HG02938 (cell line): ENCODE data around the gene CREB5.
"Not testable (repeated sequence)": the region's sequence is repeated elsewhere in the genome, so short reads cannot be mapped to it uniquely, and the experiment has no call there.

ENCODE experiments used
- ATAC-seq: cut with Tn5 transposase; IDR thresholded peaks from one replicate; pipeline ENCODE4 v1.9.1; 2021; ENCODE audit warnings: mild to moderate bottlenecking, moderate library complexity; ENCODE audit not compliant: unreplicated experiment

The CREB5 gene

GRCh38 chr7:28539289-28539981, 127.1 kb downstream of the CREB5 start:
- ATAC-seq = peak; percentile 94

DNA sequence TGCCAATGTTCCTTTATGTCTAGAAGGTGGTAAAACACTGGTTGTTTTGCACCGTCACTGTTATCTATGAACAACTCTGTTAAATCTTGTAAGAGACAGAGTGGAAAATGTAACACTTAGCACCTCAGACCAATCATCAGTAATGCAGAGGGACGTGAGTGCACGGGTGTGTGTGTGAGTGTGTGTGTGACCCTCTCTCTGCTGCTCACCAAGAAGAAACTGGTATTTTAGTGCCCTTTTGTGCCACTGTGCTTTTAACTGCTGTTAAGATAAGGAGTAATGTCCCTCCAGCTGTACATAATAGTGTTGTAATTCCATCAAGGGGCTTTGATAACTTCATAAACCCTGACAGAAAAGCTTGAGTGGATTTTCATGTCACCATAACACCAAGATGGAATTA, 130.1 kb downstream of the CREB5 start:
- no peak for ATAC-seq

DNA sequence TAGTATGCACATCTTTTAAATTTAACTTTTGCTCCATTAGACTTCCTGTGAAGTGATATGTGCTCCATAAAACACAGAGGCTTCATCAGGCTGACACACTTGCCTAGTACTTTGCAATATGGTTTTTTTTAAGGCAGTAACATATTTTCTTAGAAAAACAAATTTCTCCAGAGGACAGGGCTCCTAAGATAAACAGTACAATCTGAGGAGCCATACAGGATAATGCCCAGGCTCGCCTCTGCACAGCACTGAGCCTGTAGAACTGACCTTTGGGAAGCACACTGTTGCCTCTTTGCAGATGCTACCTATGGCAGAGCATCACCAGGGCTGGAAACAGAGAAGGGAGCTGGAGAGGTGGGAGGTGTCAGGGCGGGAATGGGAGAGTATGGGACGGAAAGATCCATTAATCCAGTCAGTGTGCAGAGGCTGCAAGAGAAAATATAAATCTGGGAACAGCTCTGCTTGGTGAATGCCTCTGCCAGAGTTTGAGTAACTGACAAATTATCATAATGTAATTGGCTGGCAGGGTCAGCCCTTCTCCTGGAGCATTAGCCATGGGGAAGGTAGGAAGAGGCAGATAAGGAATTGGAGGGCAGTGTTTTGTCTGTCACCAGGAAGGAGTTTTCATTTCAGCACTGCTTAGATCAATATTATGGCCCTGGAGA, 132.3 kb downstream of the CREB5 start:
- no peak for ATAC-seq

DNA sequence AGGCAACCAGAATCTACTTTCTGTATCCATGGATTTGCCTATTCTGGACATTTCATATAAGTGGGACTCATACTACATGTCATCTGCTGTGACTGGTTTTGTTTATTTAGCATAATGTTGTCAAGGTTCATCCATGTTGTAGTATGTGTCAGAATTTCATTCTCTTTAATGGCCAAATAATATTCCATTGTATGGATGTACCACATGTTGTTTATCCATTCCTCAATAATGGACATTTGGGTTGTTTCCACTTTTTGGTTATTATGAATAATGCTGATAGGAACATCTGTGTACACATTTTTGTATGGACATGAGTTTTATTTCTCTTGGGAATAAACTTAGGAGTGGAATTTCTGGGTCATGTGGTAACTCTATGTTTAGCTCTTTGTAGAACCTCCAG, 133.7 kb downstream of the CREB5 start:
- no peak for ATAC-seq

- no peak for ATAC-seq
These were observed 134.8 kb downstream of the CREB5 start for GRCh38 chr7:28547115-28547514.

- no peak for ATAC-seq
These were observed 136.1 kb downstream of the CREB5 start for GRCh38 chr7:28548416-28548815.

GRCh38 chr7:28549998-28550397, 137.7 kb downstream of the CREB5 start:
- no peak for ATAC-seq

GRCh38 chr7:28550580-28551186, 138.4 kb downstream of the CREB5 start:
- ATAC-seq = no peak

- no peak for ATAC-seq
These were observed 139.0 kb downstream of the CREB5 start for GRCh38 chr7:28551331-28551730.

GRCh38 chr7:28551766-28552165, 139.4 kb downstream of the CREB5 start:
- not testable (repeated sequence) for ATAC-seq

DNA sequence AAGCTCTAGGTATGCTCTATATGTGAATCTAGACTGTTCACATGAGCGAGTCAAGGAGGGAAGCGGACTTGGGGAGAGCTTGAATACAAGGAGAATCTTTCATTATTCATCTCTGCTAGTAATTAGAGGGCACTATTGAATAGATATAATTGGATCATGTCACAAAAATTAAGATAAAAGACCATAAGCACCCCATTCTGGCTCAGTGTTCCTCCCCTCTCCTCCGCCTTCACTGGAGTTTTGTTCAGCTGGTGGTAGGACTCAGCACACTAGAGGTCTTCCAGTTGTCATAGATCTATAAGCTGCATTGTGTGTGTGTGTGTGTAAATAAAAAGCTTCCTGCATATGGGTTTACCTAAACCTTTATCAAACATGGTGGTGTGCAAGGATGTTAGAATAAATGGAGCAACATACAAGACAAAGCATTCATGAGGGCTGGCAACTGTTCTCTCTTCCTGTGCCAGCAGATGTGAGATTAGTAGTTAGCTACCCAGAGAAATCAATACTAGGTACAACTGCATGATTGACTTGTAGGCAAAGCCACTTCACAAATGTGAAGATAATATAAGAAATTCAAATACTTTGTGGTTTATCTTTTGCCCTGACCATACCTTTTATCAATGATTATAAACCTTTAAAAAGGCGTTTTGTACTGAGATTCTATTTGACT, 142.6 kb downstream of the CREB5 start:
- no peak for ATAC-seq

DNA sequence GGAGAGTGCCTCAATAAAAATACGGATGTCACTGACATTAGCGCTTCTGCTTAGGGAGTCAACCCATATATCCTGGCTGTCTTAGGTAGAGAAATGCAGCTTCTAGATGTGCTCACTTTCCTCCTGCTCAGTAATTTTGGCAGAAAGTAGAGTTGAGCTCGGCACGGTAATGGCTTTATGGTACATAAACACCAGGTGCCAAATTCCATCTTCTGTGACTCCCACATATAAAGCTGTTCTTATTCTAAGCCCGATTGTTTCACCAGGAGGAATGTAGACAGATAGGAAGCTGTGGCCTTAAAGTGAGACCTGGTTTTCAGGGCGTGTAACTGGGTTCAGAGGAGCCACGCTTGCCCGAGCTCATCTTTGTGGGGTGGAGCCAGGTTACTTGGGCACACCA, 143.7 kb downstream of the CREB5 start:
- ATAC-seq = no peak

- ATAC-seq = no peak
These were observed 144.4 kb downstream of the CREB5 start for GRCh38 chr7:28556671-28557070.

- no peak for ATAC-seq
These were observed 145.9 kb downstream of the CREB5 start for GRCh38 chr7:28558236-28558635.

GRCh38 chr7:28560767-28561166, 148.4 kb downstream of the CREB5 start:
- ATAC-seq = no peak

DNA sequence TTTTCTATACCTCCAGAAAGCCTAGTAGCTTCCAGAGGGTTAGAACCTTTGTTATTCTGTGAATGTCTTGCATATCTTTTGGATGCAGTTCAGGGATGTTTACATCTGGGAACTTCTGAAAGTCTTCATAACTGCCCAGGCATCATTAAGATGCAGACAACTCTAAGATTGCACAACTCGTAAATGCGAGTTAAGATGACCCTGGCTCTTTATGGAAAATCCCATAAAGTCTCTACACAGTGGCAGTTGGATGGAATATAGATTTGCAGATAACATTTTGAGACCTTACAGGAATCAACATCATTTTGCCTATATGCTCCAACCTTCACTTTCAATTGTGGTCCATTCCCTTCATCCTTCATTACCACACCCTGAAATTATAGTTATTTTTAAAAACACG, 151.7 kb downstream of the CREB5 start:
- ATAC-seq = no peak

GRCh38 chr7:28564755-28565374, 152.5 kb downstream of the CREB5 start:
- ATAC-seq = no peak

DNA sequence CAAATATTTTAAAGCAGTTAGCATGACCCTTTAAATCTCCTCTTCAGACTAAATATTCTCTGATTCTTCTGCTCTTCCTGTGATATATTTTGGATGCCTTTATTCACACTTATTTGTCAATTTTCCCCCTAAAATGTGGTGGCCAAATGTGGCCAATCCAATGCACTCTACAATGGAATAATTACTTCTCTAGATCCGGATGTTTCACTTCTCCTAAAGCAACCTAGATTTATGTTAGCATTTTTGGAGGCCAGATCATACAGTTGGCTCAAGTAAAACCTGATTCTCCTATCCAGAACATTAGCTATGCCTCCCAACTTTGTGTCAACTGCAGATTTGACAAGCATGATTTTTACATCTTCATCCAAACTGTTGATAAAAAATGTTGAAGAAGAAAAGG, 153.7 kb downstream of the CREB5 start:
- ATAC-seq = no peak

GRCh38 chr7:28570113-28570969, 158.0 kb downstream of the CREB5 start:
- no peak for ATAC-seq

DNA sequence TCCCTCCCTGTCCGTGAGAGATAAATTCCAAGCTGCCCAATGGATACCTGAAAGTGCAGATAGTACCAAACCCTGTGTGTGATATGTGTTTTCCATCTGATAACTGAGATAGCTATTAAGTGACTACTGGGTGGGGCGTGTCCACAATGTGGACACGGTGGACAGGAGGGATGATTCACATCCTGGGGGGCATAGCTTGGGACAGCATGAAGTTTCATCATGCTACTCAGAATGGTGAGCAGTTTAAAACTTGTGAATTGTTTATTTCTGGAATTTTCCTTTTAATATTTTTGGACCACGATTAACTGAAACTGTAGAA, 158.6 kb downstream of the CREB5 start:
- ATAC-seq = no peak

DNA sequence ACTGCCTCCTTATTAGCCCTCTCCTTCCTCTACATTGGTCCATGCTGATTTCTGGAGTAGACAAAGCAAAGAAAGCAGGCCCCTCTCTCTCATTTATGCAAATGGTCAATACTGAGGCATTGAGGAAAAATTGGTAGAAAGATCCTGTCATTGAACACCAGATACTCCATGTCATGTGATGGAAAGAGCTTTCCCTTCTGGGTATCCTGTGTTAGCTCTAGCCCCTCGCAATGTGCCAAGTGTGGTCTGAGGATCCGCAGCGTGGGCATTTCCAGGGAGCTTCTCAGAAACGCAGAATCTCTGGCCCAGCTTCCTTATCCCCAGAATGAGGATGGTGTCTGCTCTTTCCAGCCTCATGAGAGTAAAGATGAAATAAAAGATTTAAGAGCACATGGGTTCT, 159.1 kb downstream of the CREB5 start:
- no peak for ATAC-seq
